C4-2B (cell line): ENCODE data around the gene POU2F1.

Source experiments
- ZFX ChIP-seq: fragments of 450-650 bp; IDR thresholded peaks from 2 replicates; pipeline ENCODE4 v1.6.1; 2017
- TF ChIP-seq, protein P1 (sequence below): fragments of 450-650 bp; conservative IDR thresholded peaks from 2 replicates; pipeline ENCODE4 v1.5.1; 2017; ENCODE audit warnings: mild to moderate bottlenecking

DNA sequence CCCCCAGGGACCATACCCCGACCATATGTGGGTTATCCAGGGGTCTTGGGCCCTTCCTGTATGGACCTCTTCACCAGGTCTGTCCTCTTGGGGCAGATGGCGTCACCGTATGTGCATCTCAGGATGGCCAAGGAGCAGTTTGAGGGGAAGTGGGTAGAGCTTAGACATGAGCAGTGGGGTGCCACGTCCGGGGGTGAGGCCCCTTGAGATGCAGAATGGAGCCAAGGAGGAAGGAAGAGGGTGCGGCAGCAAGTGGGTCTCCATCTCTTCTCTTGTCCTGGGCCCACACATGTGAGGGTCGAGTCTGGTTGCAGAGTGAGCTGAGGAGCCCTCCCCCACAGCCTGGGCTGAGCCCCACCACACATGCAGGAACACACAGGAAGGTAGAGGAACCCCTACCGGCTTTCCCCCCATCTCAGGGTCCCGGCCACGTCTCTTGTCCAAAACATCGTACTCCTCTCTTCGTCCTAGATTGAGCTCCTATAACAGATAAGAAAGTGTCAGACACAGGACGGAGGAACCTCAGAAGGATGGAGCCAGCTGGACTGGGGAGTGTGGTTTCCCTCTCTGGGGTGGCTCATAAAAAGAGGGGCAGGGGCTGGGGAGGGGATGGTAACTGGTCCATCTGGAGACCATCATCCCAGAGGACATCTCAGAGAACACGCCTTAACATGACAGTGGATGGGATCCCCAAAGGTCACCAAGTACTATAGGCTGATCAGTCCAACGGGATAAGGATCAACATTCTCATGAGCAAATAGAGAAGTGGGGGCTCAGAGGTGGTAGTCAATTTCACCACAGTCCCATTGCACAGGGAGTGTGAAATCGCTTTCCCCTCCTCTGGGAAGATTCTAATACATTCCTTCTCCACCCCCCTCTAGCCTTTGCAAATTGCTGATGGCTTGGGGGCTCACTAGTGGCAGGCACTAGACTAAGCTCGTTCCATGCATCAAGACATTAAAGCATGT, 217.8 kb downstream of the POU2F1 start:
- TF ChIP-seq, protein P1, sequence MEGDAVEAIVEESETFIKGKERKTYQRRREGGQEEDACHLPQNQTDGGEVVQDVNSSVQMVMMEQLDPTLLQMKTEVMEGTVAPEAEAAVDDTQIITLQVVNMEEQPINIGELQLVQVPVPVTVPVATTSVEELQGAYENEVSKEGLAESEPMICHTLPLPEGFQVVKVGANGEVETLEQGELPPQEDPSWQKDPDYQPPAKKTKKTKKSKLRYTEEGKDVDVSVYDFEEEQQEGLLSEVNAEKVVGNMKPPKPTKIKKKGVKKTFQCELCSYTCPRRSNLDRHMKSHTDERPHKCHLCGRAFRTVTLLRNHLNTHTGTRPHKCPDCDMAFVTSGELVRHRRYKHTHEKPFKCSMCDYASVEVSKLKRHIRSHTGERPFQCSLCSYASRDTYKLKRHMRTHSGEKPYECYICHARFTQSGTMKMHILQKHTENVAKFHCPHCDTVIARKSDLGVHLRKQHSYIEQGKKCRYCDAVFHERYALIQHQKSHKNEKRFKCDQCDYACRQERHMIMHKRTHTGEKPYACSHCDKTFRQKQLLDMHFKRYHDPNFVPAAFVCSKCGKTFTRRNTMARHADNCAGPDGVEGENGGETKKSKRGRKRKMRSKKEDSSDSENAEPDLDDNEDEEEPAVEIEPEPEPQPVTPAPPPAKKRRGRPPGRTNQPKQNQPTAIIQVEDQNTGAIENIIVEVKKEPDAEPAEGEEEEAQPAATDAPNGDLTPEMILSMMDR = no peak
- no peak for TF ChIP-seq ZFX
